H9 (cell line): ENCODE measurements around the gene CDC27. TPM values are rescaled to one million over a fixed set of nuclear protein-coding genes. Genes with fewer than 3 reads are reported as not detected.

Experiments used
- DNase-seq: peaks from one replicate; pipeline ENCODE4 v3.0.0-alpha.2; 2017
- H2AFZ ChIP-seq: one replicate; pipeline ENCODE4 v1.6.1; 2013; ENCODE audit warnings: mild to moderate bottlenecking, low read length, control low read depth, moderate library complexity
- H2AK5ac ChIP-seq: 2 replicates; pipeline ENCODE4 v1.6.1; 2013; ENCODE audit warnings: low read length, control low read depth, mixed read lengths; ENCODE audit not compliant: insufficient read length
- H2BK120ac ChIP-seq: one replicate; pipeline ENCODE4 v1.6.1; 2013; ENCODE audit warnings: low read depth, mild to moderate bottlenecking, low read length, control low read depth, inconsistent platforms; ENCODE audit not compliant: poor library complexity, severe bottlenecking
- H2BK12ac ChIP-seq: 2 replicates; pipeline ENCODE4 v1.6.1; 2013; ENCODE audit warnings: low read length, control low read depth, mixed read lengths, low read depth; ENCODE audit not compliant: insufficient read length
- H2BK15ac ChIP-seq: 2 replicates; pipeline ENCODE4 v1.6.1; 2013; ENCODE audit warnings: low read depth, low read length, control low read depth
- H2BK20ac ChIP-seq: one replicate; pipeline ENCODE4 v1.6.1; 2013; ENCODE audit warnings: low read depth, mild to moderate bottlenecking, low read length, control low read depth, inconsistent platforms; ENCODE audit not compliant: poor library complexity, severe bottlenecking
- H2BK5ac ChIP-seq: 2 replicates; pipeline ENCODE4 v1.6.1; 2013; ENCODE audit warnings: low read length, control low read depth, mixed read lengths; ENCODE audit not compliant: insufficient read length
- H3K14ac ChIP-seq: 2 replicates; pipeline ENCODE4 v1.6.1; 2013; ENCODE audit warnings: low read length, control low read depth; ENCODE audit not compliant: insufficient read depth
- H3K18ac ChIP-seq: 2 replicates; pipeline ENCODE4 v1.6.1; 2013; ENCODE audit warnings: low read depth, mild to moderate bottlenecking, mixed read lengths, low read length, control low read depth; ENCODE audit not compliant: insufficient read length
- H3K23ac ChIP-seq: 2 replicates; pipeline ENCODE4 v1.6.1; 2013; ENCODE audit warnings: low read length, control low read depth, mixed read lengths, low read depth; ENCODE audit not compliant: insufficient read length
- H3K23me2 ChIP-seq: 2 replicates; pipeline ENCODE4 v1.6.1; 2013; ENCODE audit warnings: low read depth, mild to moderate bottlenecking, mixed read lengths, low read length, control low read depth; ENCODE audit not compliant: insufficient read length, poor library complexity, severe bottlenecking
- H3K27ac ChIP-seq: 2 replicates; pipeline ENCODE4 v1.5.1; 2013; ENCODE audit warnings: low read length, control low read depth, mixed read lengths, low read depth; ENCODE audit not compliant: insufficient read length
- H3K27me3 ChIP-seq: 2 replicates; pipeline ENCODE4 v1.6.1; 2013; ENCODE audit warnings: low read length, control low read depth, inconsistent platforms; ENCODE audit not compliant: insufficient read depth
- H3K4ac ChIP-seq: 2 replicates; pipeline ENCODE4 v1.6.1; 2013; ENCODE audit warnings: low read depth, mild to moderate bottlenecking, control low read depth, inconsistent platforms, low read length, moderate library complexity
- H3K4me1 ChIP-seq: 2 replicates; pipeline ENCODE4 v1.6.1; 2013; ENCODE audit warnings: low read length, control low read depth, inconsistent platforms; ENCODE audit not compliant: insufficient read depth
- H3K4me2 ChIP-seq: 2 replicates; pipeline ENCODE4 v1.6.1; 2013; ENCODE audit warnings: low read length, control low read depth, mixed read lengths; ENCODE audit not compliant: insufficient read length, insufficient read depth
- H3K56ac ChIP-seq: 2 replicates; pipeline ENCODE4 v1.6.1; 2013; ENCODE audit warnings: low read depth, mild to moderate bottlenecking, mixed read lengths, low read length, control low read depth; ENCODE audit not compliant: insufficient read length
- H3K79me1 ChIP-seq: 2 replicates; pipeline ENCODE4 v1.6.1; 2013; ENCODE audit warnings: low read depth, mild to moderate bottlenecking, moderate library complexity, low read length, control low read depth, inconsistent platforms; ENCODE audit not compliant: insufficient read depth, poor library complexity, severe bottlenecking
- H3K79me2 ChIP-seq: 2 replicates; pipeline ENCODE4 v1.6.1; 2013; ENCODE audit warnings: low read length, control low read depth, inconsistent platforms; ENCODE audit not compliant: insufficient read depth
- H3K9ac ChIP-seq: 2 replicates; pipeline ENCODE4 v1.6.1; 2013; ENCODE audit warnings: low read length, control low read depth, mixed read lengths; ENCODE audit not compliant: insufficient read length; ENCODE audit errors: extremely low read depth
- H3K9me3 ChIP-seq: one replicate; pipeline ENCODE4 v1.6.1; 2013; ENCODE audit warnings: low read depth, low read length, inconsistent platforms; ENCODE audit not compliant: control insufficient read depth
- H3T11ph ChIP-seq: one replicate; pipeline ENCODE4 v1.6.1; 2013; ENCODE audit warnings: mild to moderate bottlenecking, low read length, control low read depth, inconsistent platforms
- H4K20me1 ChIP-seq: one replicate; pipeline ENCODE4 v1.6.1; 2013; ENCODE audit not compliant: control insufficient read depth, insufficient read length, insufficient read depth
- H4K5ac ChIP-seq: 2 replicates; pipeline ENCODE4 v1.6.1; 2013; ENCODE audit warnings: low read depth, mild to moderate bottlenecking, mixed read lengths, low read length, control low read depth; ENCODE audit not compliant: insufficient read length
- H4K8ac ChIP-seq: replicated peaks from 2 replicates; pipeline ENCODE4 v1.6.1; 2013; ENCODE audit warnings: low read length, control low read depth, mixed read lengths, low read depth; ENCODE audit not compliant: insufficient read length
- H4K91ac ChIP-seq: 2 replicates; pipeline ENCODE4 v1.6.1; 2013; ENCODE audit warnings: low read depth, mild to moderate bottlenecking, moderate library complexity, mixed read lengths, low read length, control low read depth; ENCODE audit not compliant: insufficient read length
- H3K27ac Mint-ChIP-seq, 3 experiments: 2 replicates in 2 of 3; 3 replicates in 1 of 3; pipeline ENCODE4 v1.8.0; 2020 to 2021; ENCODE audit warnings: mixed read lengths in 3 of 3, mild to moderate bottlenecking in 1 of 3, moderate library complexity in 1 of 3
- H3K27me3 Mint-ChIP-seq: 2 replicates; pipeline ENCODE4 v1.8.0; 2021; ENCODE audit warnings: low read depth, mild to moderate bottlenecking, moderate library complexity, mixed read lengths
- H3K36me3 Mint-ChIP-seq, 3 experiments: 2 replicates in 2 of 3; 3 replicates in 1 of 3; pipeline ENCODE4 v1.8.0; 2020 to 2021; ENCODE audit warnings: low read depth in 3 of 3, mixed read lengths in 3 of 3; ENCODE audit not compliant: insufficient read depth in 1 of 3
- H3K4me1 Mint-ChIP-seq, 2 experiments: 2 replicates each; pipeline ENCODE4 v1.8.0; 2020; ENCODE audit warnings: mixed read lengths in 2 of 2
- H3K4me3 Mint-ChIP-seq, 2 experiments: 2 replicates in 1 of 2; 3 replicates in 1 of 2; pipeline ENCODE4 v1.8.0; 2020 to 2021; ENCODE audit warnings: mild to moderate bottlenecking in 2 of 2, mixed read lengths in 2 of 2, moderate library complexity in 1 of 2
- H3K9me3 Mint-ChIP-seq, 2 experiments: 2 replicates in 1 of 2; 3 replicates in 1 of 2; pipeline ENCODE4 v1.8.0; 2020; ENCODE audit warnings: mild to moderate bottlenecking in 2 of 2, mixed read lengths in 2 of 2, moderate library complexity in 1 of 2
- CTCF ChIP-seq: fragments of 200-600 bp; sonication (generic); conservative IDR thresholded peaks from 3 replicates; pipeline ENCODE4 v1.8.0; 2021; ENCODE audit warnings: antibody characterized with exemption, mild to moderate bottlenecking
- WGBS: extraction: QIAGEN DNeasy Blood & Tissue Kit; methylation state at CpG from one replicate; pipeline ENCODE4 v1.1.7; 2013; ENCODE audit warnings: missing lambda C conversion rate, low lambda C conversion rate, mixed read lengths; ENCODE audit not compliant: insufficient read length; ENCODE audit errors: extremely low coverage; 5-methylcytosine and 5-hydroxymethylcytosine counted together
- total RNA-seq: library from RNA; stranded (reverse); gene quantifications from 2 replicates; pipeline ENCODE4 v1.2.1, GENCODE V29; 2021

Gene CDC27
- total RNA-seq, 1 experiment from 2014 or later = 82.5 TPM

- H3K14ac ChIP-seq = no peak overlapping the region
- H4K91ac ChIP-seq = no peak overlapping the region
- H3K79me2 ChIP-seq = no peaks in the 10 kb centered on the region
- no peaks in the 10 kb centered on the region for H4K20me1 ChIP-seq
- H3K27ac ChIP-seq = no peak overlapping the region
- H4K8ac ChIP-seq = no peak overlapping the region
- H3K4me1 Mint-ChIP-seq = peaks cover 0 to under 1% of the 10 kb centered on the region in 2 experiments; a peak in 2 of 4 replicates
- DNase-seq = no peak
- no peaks in the 10 kb centered on the region for H3K27me3 ChIP-seq
- H3K23ac ChIP-seq = no peak overlapping the region
- no peak overlapping the region for H3K18ac ChIP-seq
- H3K4me1 ChIP-seq = no peaks in the 10 kb centered on the region
- H3T11ph ChIP-seq = no peak overlapping the region
- H2BK15ac ChIP-seq = no peak overlapping the region
- H3K4me3 Mint-ChIP-seq = no peak overlapping the region
- H3K36me3 Mint-ChIP-seq = no peaks in the 10 kb centered on the region
- no peak overlapping the region for H2BK5ac ChIP-seq
- H3K9me3 ChIP-seq = no peaks in the 10 kb centered on the region
- no peak overlapping the region for H2BK12ac ChIP-seq
- no peaks in the 10 kb centered on the region for H3K79me1 ChIP-seq
- no peak overlapping the region for H3K9ac ChIP-seq
- no peak overlapping the region for H2BK20ac ChIP-seq
- no CpG with 5 or more reads among the region's 2 CpGs for WGBS
- no peak overlapping the region for H3K27ac Mint-ChIP-seq
- no peaks in the 10 kb centered on the region; a peak in 1 of 5 replicates for H3K9me3 Mint-ChIP-seq
- no peak overlapping the region for H3K56ac ChIP-seq
- H4K5ac ChIP-seq = no peak overlapping the region
- no peak for TF ChIP-seq CTCF
- H3K4me2 ChIP-seq = no peak overlapping the region
- no peak overlapping the region for H3K4ac ChIP-seq
- no peak overlapping the region for H2BK120ac ChIP-seq
- H2AK5ac ChIP-seq = no peak overlapping the region
- no peak overlapping the region for H2AFZ ChIP-seq
- no peaks in the 10 kb centered on the region for H3K23me2 ChIP-seq
- H3K27me3 Mint-ChIP-seq = peaks cover 9% of the 10 kb centered on the region
These were observed 46.8 kb upstream of the CDC27 start for GRCh38 chr17:47235923-47236322.
